Keratinocyte (primary cell): Measurements from ENCODE around the gene KLHL29.

Source experiments
- CTCF ChIP-seq, 3 experiments: IDR thresholded peaks in 1 of 3; conservative IDR thresholded peaks in 1 of 3; optimal IDR thresholded peaks in 1 of 3; 2 replicates in 2 of 3; 3 replicates in 1 of 3; pipeline versions ENCODE3 to v1.5.1; 2011; ENCODE audit warnings: low read length in 3 of 3, mild to moderate bottlenecking in 3 of 3, moderate library complexity in 2 of 3, control low read depth in 1 of 3, inconsistent platforms in 1 of 3; ENCODE audit not compliant: insufficient read depth in 2 of 3; ENCODE audit errors: extremely low read depth in 1 of 3
- EZH2 ChIP-seq: IDR thresholded peaks from one replicate; pipeline ENCODE4 v1.6.1; 2012; ENCODE audit warnings: inconsistent platforms, mild to moderate bottlenecking, low read length, moderate library complexity

DNA sequence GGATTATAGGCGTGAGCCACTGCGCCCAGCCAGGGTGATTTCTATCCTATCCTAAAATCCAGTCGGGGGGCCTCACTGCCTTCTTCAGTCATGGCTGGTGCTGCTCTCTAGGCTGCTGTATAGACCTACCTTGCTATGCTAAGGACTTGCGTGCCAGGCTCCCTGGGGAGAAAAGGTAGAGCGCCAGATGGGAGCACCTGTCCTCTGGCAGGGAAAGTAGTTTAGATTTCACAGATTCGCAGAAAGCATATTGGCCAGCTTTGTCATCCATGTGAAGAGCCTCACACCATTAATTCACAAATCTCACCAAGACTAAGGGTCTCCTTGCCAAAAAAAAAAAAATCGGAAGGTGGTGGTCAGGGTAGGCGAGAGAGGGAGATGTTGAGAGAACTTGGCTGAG is 324.3 kb downstream of the KLHL29 start:
- TF ChIP-seq CTCF (optimal IDR thresholded peaks at IDR 0.05 in 1 of 3, IDR thresholded peaks at IDR 0.05 in 1 of 3, conservative IDR thresholded peaks at IDR 0.05 in 1 of 3; ENCODE audit: extremely low read depth in 1 of 3, insufficient read depth in 2 of 3, low read length in 3 of 3) = no peak
- TF ChIP-seq EZH2 = no peak
